Stomach (tissue), 9 donors: ENCODE measurements around the gene DENND1C. TPM values are rescaled to one million over a fixed set of nuclear protein-coding genes. Genes with fewer than 3 reads are reported as not detected.
A peak's percentile ranks its signal among the peaks of the same experiment; 100 is the strongest.

Source experiments
- DNase-seq, 2 donors: peaks; one replicate each; pipeline versions ENCODE4 v3.0.0 to v3.0.0-alpha.2; 2013 to 2019
- H3K27ac ChIP-seq, 5 donors: fragments of 200-600 bp in 4 of 5; sonication (generic) in 4 of 5; one replicate each; pipeline ENCODE4 v1.5.1; 2013 to 2019; ENCODE audit warnings: mild to moderate bottlenecking in 1 of 5, moderate library complexity in 1 of 5
- H3K27me3 ChIP-seq, 3 donors: fragments of 200-600 bp; sonication (generic); one replicate each; pipeline ENCODE4 v1.5.1; 2017 to 2019; ENCODE audit warnings: mixed run types in 1 of 3
- H3K36me3 ChIP-seq, 4 donors: fragments of 200-600 bp; sonication (generic); 1 replicate in 3 of 4; 2 replicates in 1 of 4; pipeline ENCODE4 v1.5.1; 2016 to 2019
- H3K4me1 ChIP-seq, 4 donors: fragments of 200-600 bp; sonication (generic); one replicate each; pipeline ENCODE4 v1.5.1; 2016 to 2019
- H3K4me3 ChIP-seq, 4 donors: fragments of 200-600 bp; sonication (generic) in 3 of 4; one replicate each; pipeline ENCODE4 v1.5.1; 2016 to 2019; ENCODE audit warnings: mild to moderate bottlenecking in 1 of 4
- H3K9me3 ChIP-seq, 4 donors: fragments of 200-600 bp; sonication (generic); one replicate each; pipeline ENCODE4 v1.5.1; 2016 to 2019
- CTCF ChIP-seq, 7 experiments: fragments of 450-650 bp in 4 of 7; fragments of 200-600 bp in 3 of 7; sonication (generic) in 3 of 7; IDR thresholded peaks; one replicate each; pipeline ENCODE4 v1.5.1; 2016 to 2019; ENCODE audit warnings: antibody characterized with exemption in 7 of 7, control low read depth in 2 of 7, mild to moderate bottlenecking in 1 of 7
- EP300 ChIP-seq: sonication (generic); formaldehyde crosslinking; IDR thresholded peaks from one replicate; pipeline ENCODE4 v1.6.1; 2017; ENCODE audit warnings: antibody characterized with exemption
- POLR2A ChIP-seq, 4 donors: fragments of 450-650 bp; IDR thresholded peaks; one replicate each; pipeline ENCODE4 v1.6.1; 2016; ENCODE audit warnings: antibody characterized with exemption in 4 of 4, control low read depth in 2 of 4, mild to moderate bottlenecking in 1 of 4, moderate library complexity in 1 of 4
- POLR2AphosphoS5 ChIP-seq, 3 donors: sonication (generic); formaldehyde crosslinking; IDR thresholded peaks; one replicate each; pipeline ENCODE4 v1.6.1; 2016; ENCODE audit warnings: antibody characterized with exemption in 3 of 3
- WGBS, 5 donors: extraction: QIAGEN DNeasy Blood & Tissue Kit in 3 of 5; methylation state at CpG; one replicate each; pipeline versions ENCODE4 v1.1.5 to v1.1.7; 2013 to 2018; 5-methylcytosine and 5-hydroxymethylcytosine counted together
- intact Hi-C: fragments of 100-400 bp; cut with DNase I; formaldehyde crosslinking; loops from one replicate; pipeline ENCODE4 v1.15.1; 2023; ENCODE audit warnings: low total_unique reads
- polyA plus RNA-seq, 3 donors: library from polyadenylated mRNA; stranded (reverse); fragments of 200-250 nt; gene quantifications; one replicate each; pipeline ENCODE4 v1.2.3, GENCODE V29; 2013
- total RNA-seq, 5 donors: library from RNA; depleted of rRNA; stranded (reverse); fragments of >200 nt; gene quantifications; one replicate each; pipeline versions ENCODE4 v1.1.0 to v1.2.3, GENCODE V29; 2014 to 2016
- donor health status: healthy with polysubstance abuse.
- donor health status: Bipolar disorder and iron deficiency.
- donor health status: healthy.

The DENND1C gene
- total and polyA plus RNA-seq, 8 donors = 0.45 to 15.2 (median 2.7) TPM

- no peak overlapping the region for H3K27ac ChIP-seq
- DNase-seq = no peak
- TF ChIP-seq POLR2A (IDR thresholded peaks at IDR 0.05) (no peak), POLR2AphosphoS5 (IDR thresholded peaks at IDR 0.05) (no peak), EP300 (no peak)
- peak overlapping the region in 3 of 4 donors; percentile 43 to 54 (median 48) for H3K4me3 ChIP-seq
- no peaks in the 10 kb centered on the region for H3K9me3 ChIP-seq
- peaks cover 17 to 59% (median 27%) of the 10 kb centered on the region in 3 donors for H3K27me3 ChIP-seq
- H3K4me1 ChIP-seq = peaks cover 9 to 13% (median 13%) of the 10 kb centered on the region in 4 donors
- H3K36me3 ChIP-seq = no peaks in the 10 kb centered on the region
- WGBS, 5 donors = 58 to 65% (median 61%) methylated on average over 23 to 24 of the region's 24 CpGs
- intact Hi-C loops = no loop called here
These were observed 19.5 kb upstream of the DENND1C start for GRCh38 chr19:6500837-6501739.

GRCh38 chr19:6499052-6499790, 17.6 kb upstream of the DENND1C start:
- 68 to 72% (median 71%) methylated on average over 16 to 17 of the region's 17 CpGs for WGBS, 5 donors
- Histone ChIP-seq H3K36me3 (no peaks in the 10 kb centered on the region), H3K4me3 (no peak overlapping the region), H3K9me3 (no peaks in the 10 kb centered on the region), H3K4me1 (peaks cover 9 to 13% (median 13%) of the 10 kb centered on the region in 4 donors), H3K27me3 (peaks cover 17 to 55% (median 27%) of the 10 kb centered on the region in 3 donors), H3K27ac (no peak overlapping the region)
- intact Hi-C loops = no loop called here
- no peak for DNase-seq
- no peak for TF ChIP-seq POLR2AphosphoS5 (IDR thresholded peaks at IDR 0.05)
- no peak for TF ChIP-seq POLR2A (IDR thresholded peaks at IDR 0.05)
- TF ChIP-seq EP300 = no peak
- no peak for TF ChIP-seq CTCF (IDR thresholded peaks at IDR 0.05)

GRCh38 chr19:6498294-6499036, 16.9 kb upstream of the DENND1C start:
- H3K9me3 ChIP-seq = no peaks in the 10 kb centered on the region
- no peak overlapping the region for H3K27ac ChIP-seq
- no peaks in the 10 kb centered on the region for H3K36me3 ChIP-seq
- H3K27me3 ChIP-seq = peaks cover 17 to 54% (median 27%) of the 10 kb centered on the region in 3 donors
- intact Hi-C loops = no loop called here
- no peak overlapping the region for H3K4me3 ChIP-seq
- H3K4me1 ChIP-seq = peaks cover 9 to 13% (median 13%) of the 10 kb centered on the region in 4 donors
- no peak for TF ChIP-seq POLR2AphosphoS5 (IDR thresholded peaks at IDR 0.05)
- 64 to 76% (median 66%) methylated on average over 7 of the region's 7 CpGs for WGBS, 5 donors
- DNase-seq = no peak

- Histone ChIP-seq H3K4me3 (no peak overlapping the region), H3K36me3 (no peaks in the 10 kb centered on the region), H3K27me3 (peaks cover 0 to 29% (median 3%) of the 10 kb centered on the region in 3 donors), H3K9me3 (peaks cover 0 to 12% (median 9%) of the 10 kb centered on the region in 4 donors), H3K27ac (no peak overlapping the region), H3K4me1 (no peaks in the 10 kb centered on the region)
- intact Hi-C loops = no loop called here
- 89 to 97% (median 96%) methylated on average over 16 to 19 of the region's 19 CpGs for WGBS, 5 donors
- TF ChIP-seq POLR2A (IDR thresholded peaks at IDR 0.05) (no peak), EP300 (no peak), POLR2AphosphoS5 (IDR thresholded peaks at IDR 0.05) (no peak), CTCF (IDR thresholded peaks at IDR 0.05) (no peak)
- DNase-seq = no peak
These were observed 14.4 kb upstream of the DENND1C start for GRCh38 chr19:6495947-6496346.
